ENCODE results near the gene TMEM91.
"Not testable (repeated sequence)": the region's sequence is repeated elsewhere in the genome, so short reads cannot be mapped to it uniquely, and the experiment has no call there.

Gene TMEM91

DNA sequence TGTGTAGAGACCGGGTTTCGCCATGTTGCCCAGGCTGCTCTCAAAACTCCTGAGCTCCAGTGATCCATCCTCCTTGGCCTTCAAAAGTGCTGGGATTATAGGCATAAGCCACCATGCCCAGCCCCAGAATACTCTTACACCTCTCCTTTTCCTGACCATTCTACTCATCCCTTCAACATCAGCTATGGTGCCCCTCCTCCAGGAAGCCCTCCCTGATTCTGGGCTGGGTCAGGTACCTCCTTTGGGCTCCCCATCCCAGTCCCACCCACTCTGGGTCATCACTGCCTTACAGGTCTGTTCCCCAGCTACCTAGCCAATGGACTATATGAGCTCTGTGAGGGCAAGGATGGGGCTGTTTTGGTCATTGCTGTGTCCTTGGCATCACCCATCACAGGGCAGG lies 32.2 kb upstream of the TMEM91 start:
- Histone ChIP-seq H3K9ac (ENCODE audit: low read depth, low read length) (no peak overlapping the region), H3K36me3 (ENCODE audit: insufficient read depth, low read length) (no peaks in the 10 kb centered on the region; the same call in none of the 2 replicates), H3K4me1 (ENCODE audit: insufficient read depth, low read length) (no peaks in the 10 kb centered on the region), H3K9me3 (ENCODE audit: control insufficient read depth, insufficient read depth, low read length) (no peaks in the 10 kb centered on the region)

DNA sequence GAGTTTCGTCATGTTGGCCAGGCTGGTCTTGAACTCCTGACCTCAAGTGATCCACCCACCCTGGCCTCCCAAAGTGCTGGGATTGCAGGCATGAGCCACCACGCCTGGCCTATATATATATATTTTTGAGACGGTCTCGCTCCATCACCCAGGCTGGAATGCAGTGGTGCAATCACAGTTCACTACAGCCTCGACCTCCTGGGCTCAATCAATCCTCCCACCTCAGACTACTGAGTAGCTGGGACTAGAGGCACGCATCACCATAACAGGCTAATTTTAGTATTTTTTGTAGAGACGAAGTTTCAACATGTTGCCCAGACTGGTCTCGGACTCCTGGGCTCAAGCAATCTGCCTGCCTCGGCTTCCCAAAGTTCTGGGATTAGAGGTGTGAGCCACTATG lies 29.4 kb upstream of the TMEM91 start:
- not testable (repeated sequence) for H3K4me1 ChIP-seq (ENCODE audit: insufficient read depth, low read length); H3K9ac ChIP-seq (ENCODE audit: low read depth, low read length); H3K9me3 ChIP-seq (ENCODE audit: control insufficient read depth, insufficient read depth, low read length); H3K36me3 ChIP-seq (ENCODE audit: insufficient read depth, low read length)

- H3K9ac ChIP-seq (ENCODE audit: low read depth, low read length) = peak overlapping the region; percentile 61; the same call in 1 of the 2 replicates
- H3K4me1 ChIP-seq (ENCODE audit: insufficient read depth, low read length) = peaks cover 5% of the 10 kb centered on the region; the same call in 1 of the 2 replicates
- no peaks in the 10 kb centered on the region for H3K9me3 ChIP-seq (ENCODE audit: control insufficient read depth, insufficient read depth, low read length)
- no peaks in the 10 kb centered on the region; the same call in 1 of the 2 replicates for H3K36me3 ChIP-seq (ENCODE audit: insufficient read depth, low read length)
These were observed 25.5 kb upstream of the TMEM91 start for GRCh38 chr19:41350735-41351338.

DNA sequence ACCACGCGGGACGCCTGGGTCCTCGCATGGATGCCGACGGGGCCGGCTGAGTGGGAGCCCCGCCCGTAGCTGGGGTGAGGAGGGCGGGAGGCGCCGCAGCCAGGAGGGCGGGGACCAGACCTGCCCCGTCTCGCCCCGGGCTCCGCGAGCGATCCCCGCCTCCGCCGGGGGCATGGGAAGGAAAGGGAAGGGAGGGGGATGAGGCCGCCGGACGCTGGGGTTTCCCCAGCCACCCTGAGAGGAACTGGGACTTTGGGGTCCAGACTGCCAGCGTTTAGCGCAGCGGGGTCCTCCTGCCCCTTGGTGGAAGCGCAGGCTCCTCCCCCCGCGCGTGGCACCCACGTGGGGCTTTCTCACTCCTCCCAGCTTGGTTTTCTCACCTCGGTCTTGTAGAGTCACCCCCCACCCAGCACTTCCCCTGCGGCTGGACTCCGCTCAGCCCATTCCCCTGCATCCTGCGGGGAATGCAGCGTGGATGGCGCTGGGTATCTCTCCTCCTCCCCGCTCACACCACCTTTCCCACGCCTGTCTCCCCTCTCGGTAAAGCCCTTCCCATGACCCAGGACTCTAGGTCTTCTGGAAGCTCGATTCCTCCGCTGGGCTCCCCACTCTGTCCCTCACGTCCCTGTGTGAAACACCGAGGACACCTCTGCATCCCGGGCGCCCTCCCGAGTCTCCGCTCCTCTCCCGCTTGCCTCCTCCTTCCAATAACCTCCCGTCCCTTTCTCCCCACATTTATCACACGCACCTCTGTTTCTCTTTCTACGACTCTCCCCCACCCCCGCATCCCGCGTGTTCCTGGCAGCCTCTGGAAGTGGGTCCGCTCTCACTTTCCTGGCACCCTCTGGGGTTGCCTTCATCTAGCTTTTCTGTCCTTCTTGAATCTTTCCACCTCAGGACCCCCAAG lies 24.7 kb upstream of the TMEM91 start:
- H3K36me3 ChIP-seq (ENCODE audit: insufficient read depth, low read length) = no peaks in the 10 kb centered on the region
- peak overlapping the region; percentile 61 for H3K9ac ChIP-seq (ENCODE audit: low read depth, low read length)
- no peaks in the 10 kb centered on the region for H3K9me3 ChIP-seq (ENCODE audit: control insufficient read depth, insufficient read depth, low read length)

DNA sequence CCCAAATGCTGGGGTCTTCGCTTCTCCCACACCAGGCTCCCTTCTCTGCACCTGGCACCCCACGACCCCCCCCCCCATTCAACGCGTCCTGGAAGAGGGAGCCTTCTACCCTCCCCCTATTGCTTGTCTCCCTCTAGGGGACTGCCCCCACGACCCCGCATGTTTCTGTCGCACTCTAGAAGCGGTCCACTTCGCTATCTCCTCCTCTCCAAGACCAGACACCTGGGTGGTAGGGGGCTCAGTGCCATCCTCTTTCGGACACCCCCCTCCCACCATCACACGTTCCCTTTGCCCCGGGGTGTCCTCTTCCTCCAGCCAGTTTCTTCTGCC lies 24.1 kb upstream of the TMEM91 start:
- Histone ChIP-seq H3K36me3 (ENCODE audit: insufficient read depth, low read length) (no peaks in the 10 kb centered on the region), H3K4me1 (ENCODE audit: insufficient read depth, low read length) (peaks cover 8% of the 10 kb centered on the region; the same call in 1 of the 2 replicates), H3K9ac (ENCODE audit: low read depth, low read length) (peak overlapping the region; percentile 61; the same call in 1 of the 2 replicates), H3K9me3 (ENCODE audit: control insufficient read depth, insufficient read depth, low read length) (no peaks in the 10 kb centered on the region)

More for the DNA sequence above, 24.7 kb upstream of the TMEM91 start:
- H3K4me1 ChIP-seq (ENCODE audit: insufficient read depth, low read length) = peaks cover 5% of the 10 kb centered on the region; the same call in 1 of the 2 replicates

GRCh38 chr19:41352609-41353465 lies 23.5 kb upstream of the TMEM91 start:
- H3K4me1 ChIP-seq (ENCODE audit: insufficient read depth, low read length) = peaks cover 9% of the 10 kb centered on the region; the same call in 1 of the 2 replicates

GRCh38 chr19:41353466-41354342 lies 22.6 kb upstream of the TMEM91 start, which contains the start of gene TGFB1:
TSS of gene TGFB1 (minus strand) at chr19:41353922. CDS start at chr19:41353044, 878 bp downstream.
- H3K36me3 ChIP-seq (ENCODE audit: insufficient read depth, low read length) = no peaks in the 10 kb centered on the region
- no peaks in the 10 kb centered on the region for H3K9me3 ChIP-seq (ENCODE audit: control insufficient read depth, insufficient read depth, low read length)
- peaks cover 9% of the 10 kb centered on the region; the same call in 1 of the 2 replicates for H3K4me1 ChIP-seq (ENCODE audit: insufficient read depth, low read length)
- peak within 1 kb of the TSS; percentile 61 for H3K9ac ChIP-seq (ENCODE audit: low read depth, low read length)

More at GRCh38 chr19:41352609-41353465, 23.5 kb upstream of the TMEM91 start:
- H3K36me3 ChIP-seq (ENCODE audit: insufficient read depth, low read length) = no peaks in the 10 kb centered on the region
- H3K9ac ChIP-seq (ENCODE audit: low read depth, low read length) = peak overlapping the region; percentile 61
- H3K9me3 ChIP-seq (ENCODE audit: control insufficient read depth, insufficient read depth, low read length) = no peaks in the 10 kb centered on the region

- Histone ChIP-seq H3K9ac (ENCODE audit: low read depth, low read length) (peak overlapping the region; percentile 61; the same call in 1 of the 2 replicates), H3K36me3 (ENCODE audit: insufficient read depth, low read length) (no peaks in the 10 kb centered on the region), H3K9me3 (ENCODE audit: control insufficient read depth, insufficient read depth, low read length) (no peaks in the 10 kb centered on the region), H3K4me1 (ENCODE audit: insufficient read depth, low read length) (peaks cover 9% of the 10 kb centered on the region; the same call in 1 of the 2 replicates)
These were observed 21.9 kb upstream of the TMEM91 start for GRCh38 chr19:41354343-41354953.

DNA sequence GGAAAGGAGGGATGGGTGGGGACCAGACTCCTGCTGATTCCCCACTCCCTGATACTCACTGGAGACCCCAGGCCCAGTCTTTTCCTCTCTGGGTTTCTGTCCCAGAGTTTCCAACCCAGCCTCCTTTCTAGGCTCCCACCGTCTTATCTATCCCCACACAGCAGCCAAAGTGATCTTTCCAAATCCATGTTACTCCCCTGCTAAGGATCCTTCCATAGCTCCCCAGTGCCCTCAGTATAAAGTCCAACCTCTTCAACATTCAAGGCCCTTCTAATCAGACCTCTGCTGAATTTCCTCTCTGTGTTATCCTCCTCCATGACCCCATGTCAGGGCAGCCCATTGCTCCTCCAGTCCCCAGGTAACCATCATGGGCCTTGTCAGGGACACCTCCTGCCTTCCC lies 21.3 kb upstream of the TMEM91 start:
- Histone ChIP-seq H3K36me3 (ENCODE audit: insufficient read depth, low read length) (no peaks in the 10 kb centered on the region), H3K4me1 (ENCODE audit: insufficient read depth, low read length) (peaks cover 9% of the 10 kb centered on the region; the same call in 1 of the 2 replicates), H3K9me3 (ENCODE audit: control insufficient read depth, insufficient read depth, low read length) (no peaks in the 10 kb centered on the region), H3K9ac (ENCODE audit: low read depth, low read length) (no peak overlapping the region)

DNA sequence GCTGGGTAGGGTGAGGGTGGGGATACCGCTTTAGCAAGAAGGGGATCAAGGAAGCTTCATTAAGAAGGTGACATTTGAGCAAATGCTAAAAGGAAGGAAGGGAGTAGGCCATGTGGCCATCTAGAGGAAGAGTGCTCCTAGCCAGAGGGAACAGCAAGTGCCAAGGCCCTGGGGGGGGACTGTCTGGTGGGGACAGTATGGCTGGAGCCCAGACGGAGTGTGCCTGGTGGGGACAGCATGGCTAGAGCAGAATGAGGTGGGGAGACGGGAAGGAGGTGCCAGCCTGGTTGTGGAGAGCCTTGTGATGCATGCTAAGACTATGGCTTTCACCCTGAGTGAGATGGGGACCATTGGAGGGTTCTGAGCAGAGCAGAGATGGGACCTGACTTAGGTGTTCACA lies 20.5 kb upstream of the TMEM91 start:
- Histone ChIP-seq H3K4me1 (ENCODE audit: insufficient read depth, low read length) (peaks cover 9% of the 10 kb centered on the region; the same call in 1 of the 2 replicates), H3K36me3 (ENCODE audit: insufficient read depth, low read length) (no peaks in the 10 kb centered on the region), H3K9me3 (ENCODE audit: control insufficient read depth, insufficient read depth, low read length) (no peaks in the 10 kb centered on the region), H3K9ac (ENCODE audit: low read depth, low read length) (no peak overlapping the region)

DNA sequence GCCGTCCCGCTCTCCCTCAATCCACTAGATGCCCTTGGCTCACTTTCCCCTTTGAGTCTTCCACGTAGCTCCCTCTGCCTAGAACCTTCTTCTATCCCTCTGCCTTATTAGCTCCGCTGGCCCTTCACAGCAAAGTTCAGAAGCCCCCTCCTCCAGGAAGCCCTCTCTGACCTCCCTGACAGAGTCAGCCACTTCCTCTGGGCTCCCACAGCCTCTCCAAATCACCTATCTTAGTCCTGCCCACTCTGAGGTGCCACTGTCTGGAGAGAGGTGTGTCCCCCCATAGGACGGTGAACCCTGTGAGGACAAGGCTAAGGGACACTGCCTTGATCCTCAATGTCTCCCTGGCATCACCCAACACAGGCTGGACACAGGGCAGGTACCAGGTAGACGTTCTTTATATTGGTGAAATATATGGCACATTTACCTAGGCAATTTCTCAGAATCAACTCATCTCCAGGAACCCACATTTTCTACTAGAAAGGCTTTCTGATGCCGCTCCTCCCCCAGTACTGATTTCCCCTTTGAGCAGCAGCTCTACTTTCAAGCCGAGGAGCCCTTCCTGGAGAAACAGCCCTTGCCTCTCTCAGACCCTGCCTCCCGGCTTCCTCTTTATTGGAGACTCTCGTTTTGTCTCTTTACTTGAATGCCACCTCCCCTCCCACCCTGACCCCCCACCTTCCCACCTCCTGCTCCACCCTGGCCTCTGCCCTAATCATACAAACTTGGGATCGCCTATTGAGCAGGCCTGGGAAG lies 19.2 kb upstream of the TMEM91 start:
- Histone ChIP-seq H3K36me3 (ENCODE audit: insufficient read depth, low read length) (no peaks in the 10 kb centered on the region), H3K9ac (ENCODE audit: low read depth, low read length) (no peak overlapping the region), H3K4me1 (ENCODE audit: insufficient read depth, low read length) (peaks cover 9% of the 10 kb centered on the region; the same call in 1 of the 2 replicates), H3K9me3 (ENCODE audit: control insufficient read depth, insufficient read depth, low read length) (no peaks in the 10 kb centered on the region)

- no peaks in the 10 kb centered on the region for H3K36me3 ChIP-seq (ENCODE audit: insufficient read depth, low read length)
- H3K9ac ChIP-seq (ENCODE audit: low read depth, low read length) = no peak overlapping the region
- peaks cover 9% of the 10 kb centered on the region; the same call in 1 of the 2 replicates for H3K4me1 ChIP-seq (ENCODE audit: insufficient read depth, low read length)
- no peaks in the 10 kb centered on the region for H3K9me3 ChIP-seq (ENCODE audit: control insufficient read depth, insufficient read depth, low read length)
These were observed 18.6 kb upstream of the TMEM91 start for GRCh38 chr19:41357746-41358145.
